Fibroblast of skin of scalp (primary cell): Measurements from ENCODE around the gene PTGFR. TPM values are rescaled to one million over a fixed set of nuclear protein-coding genes. Genes with fewer than 3 reads are reported as not detected.

Experiments
- DNase-seq: peaks from one replicate; pipeline ENCODE4 v3.0.0-alpha.2; 2013
- polyA plus RNA-seq, 2 experiments: library from polyadenylated mRNA; unstranded; fragments of 120-200 nt; gene quantifications; one replicate each; pipeline ENCODE4 v1.2.1, GENCODE V29; 2013; ENCODE audit not compliant: insufficient read length in 2 of 2

The PTGFR gene, protein sequence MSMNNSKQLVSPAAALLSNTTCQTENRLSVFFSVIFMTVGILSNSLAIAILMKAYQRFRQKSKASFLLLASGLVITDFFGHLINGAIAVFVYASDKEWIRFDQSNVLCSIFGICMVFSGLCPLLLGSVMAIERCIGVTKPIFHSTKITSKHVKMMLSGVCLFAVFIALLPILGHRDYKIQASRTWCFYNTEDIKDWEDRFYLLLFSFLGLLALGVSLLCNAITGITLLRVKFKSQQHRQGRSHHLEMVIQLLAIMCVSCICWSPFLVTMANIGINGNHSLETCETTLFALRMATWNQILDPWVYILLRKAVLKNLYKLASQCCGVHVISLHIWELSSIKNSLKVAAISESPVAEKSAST
- 3.3 TPM for polyA plus RNA-seq (2013, experiment 1 of 2; ENCODE audit: insufficient read length)
- polyA plus RNA-seq (2013, experiment 2 of 2; ENCODE audit: insufficient read length), result 3.9 TPM

DNA sequence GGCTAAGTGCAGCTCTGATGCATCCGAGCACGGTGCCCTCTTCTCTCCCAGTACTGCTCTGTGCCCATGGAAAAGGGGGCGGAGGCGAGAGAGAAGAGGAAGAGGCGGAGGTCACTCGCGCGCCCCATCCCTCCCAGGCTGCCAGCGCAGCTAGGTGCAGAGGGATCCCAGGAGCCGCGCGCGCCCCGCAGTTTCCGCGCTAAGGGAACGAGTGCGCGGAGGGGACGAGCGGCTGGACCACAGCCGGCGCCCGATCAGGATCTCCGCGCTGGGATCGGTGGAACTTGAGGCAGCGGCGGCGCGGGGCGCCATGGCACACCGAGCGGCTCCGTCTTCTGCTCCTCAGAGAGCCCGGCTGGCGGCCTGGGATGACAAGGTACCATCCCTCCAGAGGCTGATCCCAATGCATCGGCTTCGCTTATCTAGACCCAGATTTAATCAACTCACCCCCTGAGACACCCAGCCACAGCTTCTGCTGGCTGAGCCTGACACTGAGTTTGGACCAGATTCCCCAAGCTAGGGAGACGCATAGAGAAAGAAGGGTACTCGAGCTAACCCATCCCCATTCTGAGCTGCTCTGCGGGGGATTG, at the start of gene PTGFR:
TSS of gene PTGFR (plus strand) at position 114 of the 590 bp plus-strand sequence. CDS start 1,770 bp downstream, outside the sequence.
- peak; percentile 38 for DNase-seq

DNA sequence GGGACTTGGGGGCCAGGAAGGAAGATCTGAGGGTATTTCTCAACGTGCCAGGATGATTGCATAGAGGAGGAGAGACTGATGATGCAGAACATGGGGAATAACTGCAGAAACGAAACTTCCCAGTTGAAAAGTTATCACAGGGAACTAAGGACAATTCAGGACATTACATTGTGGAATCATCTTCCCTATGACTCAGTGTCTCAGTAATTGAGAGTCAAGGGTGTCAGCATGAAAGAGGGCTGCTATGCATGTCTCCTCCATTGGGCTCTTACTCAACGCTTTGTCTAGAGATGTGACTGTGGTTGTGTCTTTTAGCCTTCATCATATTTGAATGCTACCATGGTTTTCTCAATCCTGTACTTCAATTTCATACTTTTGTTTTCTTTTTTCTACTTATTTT, 48.9 kb upstream of the PTGFR start:
- peak; percentile 65 for DNase-seq

DNA sequence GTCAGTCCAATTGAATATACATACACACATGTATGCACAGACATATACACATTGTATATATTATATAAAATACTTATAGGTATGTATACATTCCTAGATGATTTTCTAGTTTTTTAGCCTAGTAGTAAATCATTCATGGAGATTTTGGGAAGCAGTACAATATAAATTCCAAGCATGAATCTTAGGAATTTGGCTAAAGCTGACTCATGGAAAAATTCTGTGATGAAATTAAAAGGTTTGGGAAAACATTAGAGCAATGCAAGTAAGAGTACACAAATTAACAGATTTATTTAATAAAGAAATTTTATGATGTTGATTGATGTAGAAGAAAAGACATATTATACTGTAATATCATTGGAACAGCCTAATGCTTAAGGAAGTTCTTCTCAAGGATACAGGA, 43.7 kb upstream of the PTGFR start:
- DNase-seq, result peak; percentile 59

DNA sequence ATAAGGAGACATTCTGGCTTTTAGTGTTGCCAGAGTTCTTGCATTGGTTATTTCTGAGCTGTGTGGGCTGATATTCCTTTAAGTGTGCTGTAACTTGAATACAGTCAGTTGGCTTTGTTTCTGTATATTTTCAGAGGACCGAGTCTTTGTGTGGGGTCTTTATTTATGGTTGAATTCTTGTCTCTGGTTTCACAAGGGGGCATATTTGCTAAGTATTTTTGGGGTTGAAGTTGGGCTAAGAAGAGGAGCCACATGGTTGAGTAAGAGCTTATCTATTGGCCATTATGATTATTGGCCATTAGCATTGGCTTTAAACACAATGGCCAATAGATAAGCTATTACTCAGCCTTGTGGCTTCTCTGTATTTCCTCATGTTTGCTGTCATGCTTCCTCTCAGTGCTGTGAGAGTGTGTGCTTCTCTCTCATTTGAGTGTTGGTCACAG, 26.3 kb upstream of the PTGFR start:
- DNase-seq, result no peak

DNA sequence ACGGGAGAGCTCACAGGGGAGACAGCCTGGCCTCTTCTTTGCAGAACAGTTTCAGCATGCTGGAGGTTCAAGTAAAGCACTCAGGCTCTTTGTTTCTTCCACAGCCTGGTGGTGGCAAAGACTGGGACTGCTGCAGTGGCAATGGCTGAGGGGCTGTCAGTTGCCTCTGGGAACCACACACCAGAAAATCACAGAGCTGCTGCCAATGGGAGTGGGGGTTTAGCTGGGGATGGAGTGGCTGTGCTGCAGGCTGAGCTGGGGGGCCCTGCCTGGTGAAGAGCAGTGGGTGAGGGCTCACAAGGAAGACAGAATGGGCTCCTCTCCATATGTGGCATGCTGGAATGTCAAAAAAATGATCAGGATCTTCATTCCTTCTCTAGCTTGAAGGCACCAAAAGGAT, 25.6 kb upstream of the PTGFR start:
- no peak for DNase-seq

DNA sequence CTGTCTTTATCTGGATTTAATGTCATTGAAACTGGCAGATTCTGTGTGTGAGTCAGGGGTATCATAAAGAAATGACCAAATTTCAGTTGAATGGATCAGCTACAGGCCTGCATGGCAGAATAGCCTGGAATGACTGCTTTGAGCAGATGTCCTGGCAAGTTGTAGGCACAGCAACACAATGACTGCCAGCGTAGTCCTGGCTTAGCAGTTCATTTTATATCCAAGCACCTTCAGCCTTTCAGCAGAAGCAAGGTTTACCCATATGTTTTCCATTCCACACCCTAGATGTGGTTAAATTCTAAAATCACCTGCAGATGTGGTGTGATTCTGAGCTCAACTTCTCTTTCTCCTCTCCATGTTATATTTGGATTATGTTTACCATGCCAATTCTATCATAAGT, 22.3 kb upstream of the PTGFR start:
- no peak for DNase-seq

DNA sequence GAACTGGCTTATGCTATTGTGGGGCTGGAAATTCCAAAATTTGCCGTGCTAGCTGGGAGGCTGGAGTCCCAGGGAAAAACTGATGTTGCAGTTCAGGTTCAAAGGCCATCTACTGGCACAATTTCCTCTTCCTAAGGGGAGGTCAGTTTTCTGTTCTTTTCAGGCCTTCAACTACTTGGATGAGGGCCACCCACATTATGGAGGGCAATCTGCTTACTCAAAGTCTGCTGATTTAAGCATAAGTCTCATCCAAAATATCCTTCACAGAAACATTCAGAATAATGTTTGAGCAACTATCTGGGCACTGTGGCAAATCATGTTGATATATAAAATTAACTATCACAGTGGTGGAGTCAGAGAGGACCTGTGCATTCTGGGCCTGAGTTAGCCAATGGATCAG, 21.2 kb upstream of the PTGFR start:
- DNase-seq, result no peak

DNA sequence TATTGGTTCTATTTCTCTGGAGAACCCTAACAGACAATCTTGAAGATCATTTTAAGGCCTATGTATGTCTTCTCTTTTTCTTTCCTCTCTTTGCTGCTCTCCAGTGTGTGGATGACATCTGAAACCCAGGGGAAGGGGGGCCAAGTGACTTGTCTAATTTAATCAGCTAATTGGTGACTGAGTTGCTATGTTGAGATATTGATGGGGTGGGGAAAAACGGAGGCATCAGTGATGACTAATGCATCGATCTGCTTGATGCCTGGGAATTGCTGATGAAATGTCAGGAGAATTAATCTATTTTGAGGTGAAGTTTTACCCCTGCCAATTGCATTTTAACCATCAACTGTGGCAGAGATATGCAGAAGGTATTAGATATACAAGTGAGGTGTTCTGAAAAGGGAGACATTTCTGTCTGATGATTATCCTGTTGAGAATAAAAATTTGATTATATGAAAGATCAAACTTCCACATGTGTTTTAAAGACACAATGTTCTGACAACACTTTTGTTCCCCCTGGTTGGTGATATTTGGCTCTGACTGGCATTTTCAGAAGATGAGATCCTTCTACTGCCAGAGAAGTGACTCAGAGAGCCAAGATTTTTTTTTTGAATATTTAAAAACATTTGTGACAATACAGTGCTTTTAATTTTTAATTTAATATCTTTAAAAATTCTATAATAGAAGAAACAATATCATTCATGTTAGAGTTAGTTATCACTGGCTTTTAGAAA, 18.7 kb upstream of the PTGFR start:
- no peak for DNase-seq

DNA sequence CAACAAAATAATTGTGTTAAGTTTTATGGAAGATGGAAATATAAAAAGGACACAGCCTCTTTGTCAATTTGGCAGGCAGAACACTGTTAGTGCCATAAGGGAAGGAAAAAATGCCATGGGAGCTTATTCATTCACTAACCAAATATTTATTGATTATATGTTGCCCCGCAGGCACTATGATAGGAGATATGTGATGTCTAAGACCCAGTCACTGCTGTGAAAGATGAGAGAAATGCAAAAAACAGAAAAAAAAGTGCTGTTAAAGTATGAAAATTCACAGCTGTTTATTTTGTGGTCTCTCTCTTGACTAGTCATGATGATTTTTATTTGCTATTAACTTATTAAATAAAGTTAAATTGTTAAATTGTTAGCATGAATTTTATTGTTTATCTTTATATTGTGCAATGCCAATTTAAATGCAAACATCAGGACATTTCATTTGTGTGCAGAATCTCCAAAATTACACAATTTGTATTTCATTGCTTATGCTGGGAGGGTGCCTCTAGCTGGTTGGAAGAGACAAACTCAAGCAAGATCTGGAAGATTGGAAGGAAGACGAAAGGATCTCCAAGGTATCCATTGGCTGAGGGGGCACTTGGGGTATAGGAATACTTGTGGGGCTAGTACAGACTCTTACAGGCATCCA, 17.8 kb upstream of the PTGFR start:
- no peak for DNase-seq

DNA sequence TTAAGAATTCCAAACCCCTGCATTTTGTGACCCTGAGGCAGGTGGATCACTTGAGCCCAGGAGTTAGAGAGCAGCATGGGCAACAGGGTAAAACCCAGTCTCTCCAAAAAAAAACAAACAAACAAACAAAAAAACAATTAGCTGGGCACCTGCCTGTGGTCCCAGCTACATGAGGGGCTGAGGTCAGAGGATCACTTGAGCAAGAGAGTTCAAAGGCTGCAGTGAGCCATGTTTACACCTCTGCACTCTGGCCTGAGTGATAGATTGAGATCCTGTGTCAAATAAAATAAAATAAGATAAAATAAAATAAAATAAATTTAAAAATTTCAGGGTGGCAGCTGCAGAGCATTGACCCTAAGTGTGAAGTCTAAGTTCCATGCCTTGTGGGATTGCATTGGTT, 16.7 kb upstream of the PTGFR start:
- DNase-seq, result no peak

DNA sequence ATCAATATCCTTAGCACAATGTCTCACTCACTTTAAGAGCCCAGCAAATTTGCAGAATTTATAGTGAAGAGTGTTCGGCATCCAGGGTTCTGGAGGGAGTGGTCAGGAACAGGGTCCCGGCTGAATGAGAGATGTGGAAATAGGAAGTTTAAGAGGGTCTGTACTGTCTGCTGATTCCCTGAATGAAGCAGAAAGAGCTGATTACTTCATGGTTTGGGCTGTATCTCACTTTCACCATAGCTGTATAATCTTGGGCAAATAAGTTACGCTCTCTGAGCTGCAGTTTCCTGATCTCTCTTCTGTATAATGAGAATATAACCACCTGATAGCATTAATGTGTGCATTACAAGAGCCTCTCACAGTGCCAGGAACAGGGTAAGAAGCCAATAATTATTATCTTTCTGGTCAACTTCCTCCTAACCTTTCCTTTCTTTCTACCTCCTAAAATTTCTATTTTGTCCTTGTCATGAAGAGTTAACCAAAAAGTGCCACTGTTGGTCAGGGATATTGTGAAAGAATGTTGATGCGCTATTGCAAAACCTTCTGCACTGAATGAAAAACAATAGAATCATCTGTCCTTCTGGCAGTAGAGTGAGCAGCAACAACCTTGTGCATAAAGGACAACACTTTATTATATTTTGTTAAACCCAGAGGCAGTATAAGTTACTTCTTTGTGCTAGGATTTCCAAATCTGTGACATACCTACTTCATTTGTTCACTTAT, 14.7 kb upstream of the PTGFR start:
- DNase-seq, result no peak

DNA sequence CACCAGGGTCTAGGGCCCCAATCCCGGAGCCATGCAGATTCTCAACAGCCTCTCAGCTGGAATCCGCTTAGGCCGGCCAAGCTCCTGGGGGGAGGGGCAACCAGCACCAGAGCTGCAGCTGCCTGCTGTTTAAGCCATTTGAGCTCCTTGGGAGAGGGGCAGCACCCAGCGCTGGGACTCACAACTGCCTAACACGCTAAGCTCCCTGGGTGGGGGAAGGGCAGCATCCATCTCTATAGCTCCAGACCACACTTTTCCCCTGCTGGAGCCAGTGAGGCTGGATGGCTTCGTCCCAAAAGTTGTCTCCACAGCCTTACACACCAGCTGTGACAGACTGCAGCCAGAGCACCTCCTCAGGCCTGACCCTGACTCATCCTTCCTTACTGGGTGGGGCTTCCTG, 6.9 kb upstream of the PTGFR start:
- peak; percentile 74 for DNase-seq

DNA sequence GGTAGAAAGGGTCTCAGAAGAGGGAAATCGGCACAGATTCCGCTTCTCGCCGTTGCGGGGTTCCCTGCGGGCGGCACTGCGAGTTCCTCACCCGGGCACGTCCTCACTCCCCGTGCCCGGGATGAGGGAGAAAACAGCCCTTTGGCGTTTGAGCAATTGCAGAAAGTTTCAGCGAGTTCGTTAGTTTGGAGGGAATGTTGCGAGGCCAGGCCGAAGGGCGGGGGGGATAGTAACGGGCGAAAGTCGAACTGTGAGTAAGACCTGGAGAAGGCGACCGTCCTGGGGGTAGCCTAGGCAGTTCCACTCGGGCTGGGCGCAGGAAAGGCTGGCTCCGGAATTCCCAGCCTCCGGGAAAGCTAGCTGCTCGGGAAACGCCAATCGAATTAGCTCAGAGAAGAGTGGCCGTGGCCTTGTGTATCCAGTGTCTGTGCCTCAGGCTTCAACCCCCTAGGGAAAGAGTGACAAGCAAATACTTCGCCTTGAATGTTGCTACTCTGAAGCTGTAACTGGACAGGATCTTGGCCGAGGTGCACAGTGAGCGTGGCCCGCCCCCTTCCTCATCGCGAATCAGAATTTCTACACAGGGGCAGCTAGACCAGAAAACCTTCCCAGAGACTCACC, 787 bp downstream of the PTGFR start:
- DNase-seq, result peak; percentile 81

DNA sequence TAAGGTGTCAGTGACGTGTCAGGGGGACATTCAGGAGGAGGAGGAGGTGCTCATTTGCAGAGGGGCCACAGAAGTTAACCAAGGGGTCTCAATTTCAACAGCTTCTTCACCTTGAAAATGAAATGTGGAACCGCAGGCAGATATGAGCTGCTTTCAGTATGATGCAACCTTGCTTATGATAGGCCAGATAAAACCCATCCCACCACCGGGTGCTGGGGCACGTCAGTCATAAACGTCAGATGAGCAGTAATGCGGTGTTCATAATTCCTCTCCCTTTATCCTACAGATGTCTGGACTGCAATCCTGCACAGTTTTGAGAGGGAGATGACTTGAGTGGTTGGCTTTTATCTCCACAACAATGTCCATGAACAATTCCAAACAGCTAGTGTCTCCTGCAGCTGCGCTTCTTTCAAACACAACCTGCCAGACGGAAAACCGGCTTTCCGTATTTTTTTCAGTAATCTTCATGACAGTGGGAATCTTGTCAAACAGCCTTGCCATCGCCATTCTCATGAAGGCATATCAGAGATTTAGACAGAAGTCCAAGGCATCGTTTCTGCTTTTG, 1.7 kb downstream of the PTGFR start:
- DNase-seq, result peak; percentile 20

DNA sequence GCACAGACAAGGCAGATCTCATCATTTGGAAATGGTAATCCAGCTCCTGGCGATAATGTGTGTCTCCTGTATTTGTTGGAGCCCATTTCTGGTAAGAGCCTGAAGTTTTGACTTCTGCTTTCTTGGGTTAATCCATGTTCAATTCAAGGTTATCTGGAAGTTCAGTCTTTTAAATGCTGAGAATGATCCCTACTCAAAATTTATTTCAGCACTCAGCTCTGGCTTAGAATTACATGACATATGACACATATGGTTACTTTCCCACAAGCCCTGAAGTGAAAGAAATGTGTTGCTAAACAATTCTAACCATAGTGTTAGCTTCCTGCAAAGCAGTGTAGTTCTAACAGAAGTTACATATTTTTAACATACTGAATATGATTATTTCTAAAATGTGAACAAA, 2.7 kb downstream of the PTGFR start:
- DNase-seq, result peak; percentile 34

DNA sequence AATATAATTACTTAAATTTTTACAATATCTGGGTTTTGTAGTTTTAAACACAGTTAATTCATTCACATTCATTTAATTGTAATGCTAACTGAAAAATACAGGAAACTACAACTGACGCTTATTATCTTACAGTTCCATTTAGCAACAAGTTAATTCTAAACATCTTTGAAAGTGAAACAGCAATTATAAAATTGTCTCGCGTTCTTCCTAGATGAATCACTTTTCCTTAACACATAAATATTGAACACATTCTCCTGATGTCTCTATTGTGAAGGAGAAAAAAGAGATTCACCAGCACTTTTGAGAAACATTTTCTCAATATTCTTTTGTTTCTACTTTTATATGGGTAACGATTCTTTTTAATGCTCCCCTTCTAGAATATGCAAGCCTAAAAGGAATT, 6.4 kb downstream of the PTGFR start:
- peak; percentile 57 for DNase-seq

DNA sequence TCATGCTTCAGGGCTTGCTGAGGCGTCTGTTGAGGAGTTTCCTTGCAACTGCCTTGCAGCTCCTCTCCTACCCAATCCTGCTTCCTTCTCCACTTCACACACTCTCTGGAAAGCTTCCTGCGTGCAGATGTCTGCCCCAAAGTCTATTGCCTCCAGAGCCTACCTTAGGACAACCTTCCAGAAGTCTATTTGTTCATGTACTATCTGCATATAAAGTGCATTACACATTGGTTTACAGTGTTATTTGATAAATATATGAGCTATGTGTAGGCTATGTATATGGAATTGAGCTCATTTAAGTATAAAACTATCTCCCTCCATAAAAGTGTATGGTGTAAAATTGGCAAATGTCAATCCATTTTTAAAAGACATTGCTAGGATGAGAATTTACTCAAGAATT, 9.8 kb downstream of the PTGFR start:
- no peak for DNase-seq

DNA sequence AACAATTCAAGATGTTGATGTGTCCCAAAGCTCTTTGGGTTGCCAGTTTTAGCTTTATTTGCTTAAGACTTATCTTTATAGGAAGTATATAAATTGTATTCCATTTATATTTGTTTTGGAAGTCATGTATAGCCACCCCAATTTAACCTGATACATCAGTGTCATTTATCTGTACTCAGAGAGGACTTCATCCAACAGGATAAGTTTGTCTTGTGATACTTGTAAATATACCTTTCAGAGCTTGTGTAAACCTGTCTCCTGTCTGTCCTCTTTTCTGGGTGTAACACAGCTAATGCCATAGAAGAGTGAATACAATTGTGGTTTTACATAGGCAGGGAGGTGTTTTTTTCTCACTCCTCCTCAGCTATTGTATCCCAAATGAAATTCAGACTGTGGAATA, 10.4 kb downstream of the PTGFR start:
- no peak for DNase-seq

DNA sequence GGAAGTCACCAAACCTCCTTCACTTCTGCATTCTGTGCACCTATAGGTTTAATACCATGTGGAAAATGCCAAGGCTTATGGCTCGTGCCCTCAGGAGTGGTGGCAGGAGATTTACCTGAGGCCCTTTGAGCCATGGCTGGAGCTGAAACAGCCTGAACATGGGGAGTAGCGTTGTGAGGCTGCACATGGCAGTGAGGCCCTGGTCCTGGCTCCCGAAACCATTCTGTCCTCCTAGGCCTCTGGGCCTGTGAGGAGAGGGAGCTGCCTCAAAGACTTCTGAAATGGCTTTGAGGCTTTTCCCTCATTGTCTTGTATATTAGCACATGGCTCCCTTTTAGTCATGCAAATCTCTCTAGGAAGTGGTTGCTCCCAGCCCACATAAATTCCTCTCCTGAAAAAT, 20.6 kb downstream of the PTGFR start:
- DNase-seq, result no peak

DNA sequence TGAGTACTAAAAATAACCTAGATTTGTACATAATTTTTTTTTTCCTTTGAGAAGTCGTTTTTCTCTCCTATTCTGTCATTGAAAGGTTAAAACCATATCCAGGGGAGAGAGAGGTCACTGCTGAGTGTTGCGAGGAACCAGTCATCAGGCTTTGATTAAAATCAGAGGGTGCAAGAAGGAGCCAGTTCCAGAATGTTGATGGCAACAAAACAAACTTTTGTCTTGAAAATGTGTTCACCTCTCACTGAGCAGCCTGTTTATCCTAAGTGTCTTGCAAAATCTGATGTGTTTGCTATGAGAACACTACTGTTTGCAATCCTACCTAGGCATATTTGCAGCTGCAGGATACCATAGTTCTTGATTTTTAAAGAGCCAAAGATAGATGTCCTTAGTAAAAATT, 25.9 kb downstream of the PTGFR start:
- DNase-seq, result no peak

DNA sequence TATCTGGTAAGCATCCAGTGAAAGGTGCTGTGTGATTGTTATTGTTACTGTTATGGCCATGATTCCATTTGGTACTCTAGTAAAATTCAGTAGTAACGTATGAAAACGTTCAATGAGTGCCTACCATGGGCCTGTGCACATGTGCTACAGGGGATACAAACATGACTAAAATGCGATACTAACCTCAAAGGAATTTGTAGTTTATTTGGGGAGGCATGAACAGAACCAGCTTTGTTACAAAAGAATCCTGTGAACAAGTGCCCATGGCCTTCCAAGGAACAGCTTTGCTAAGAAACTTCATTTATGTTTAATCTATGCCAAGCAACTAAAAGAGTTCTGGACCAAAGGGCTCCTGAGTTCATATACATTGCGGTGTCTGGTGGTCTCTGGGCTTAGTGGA, 28.7 kb downstream of the PTGFR start:
- peak; percentile 38 for DNase-seq

DNA sequence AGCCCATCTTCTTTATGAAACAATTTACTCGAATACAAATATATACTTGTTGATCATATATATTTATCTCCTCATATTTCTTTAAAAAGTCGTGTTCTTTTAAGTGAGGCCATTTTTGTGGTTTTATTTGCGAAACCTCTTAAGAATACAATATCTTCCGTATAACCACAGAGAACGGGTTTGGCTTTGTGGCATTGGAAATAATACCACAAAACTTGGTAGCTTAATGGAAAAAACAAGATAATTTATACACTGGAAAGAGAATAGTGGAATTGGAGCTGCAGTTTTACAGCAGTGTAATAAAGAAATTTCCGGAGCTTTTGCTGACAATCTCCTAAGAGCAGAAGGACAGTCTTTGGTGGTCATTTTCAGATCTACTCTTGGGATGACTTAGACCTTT, 29.4 kb downstream of the PTGFR start:
- peak; percentile 5 for DNase-seq
